ENCODE results near the gene HS3ST2.

DNA sequence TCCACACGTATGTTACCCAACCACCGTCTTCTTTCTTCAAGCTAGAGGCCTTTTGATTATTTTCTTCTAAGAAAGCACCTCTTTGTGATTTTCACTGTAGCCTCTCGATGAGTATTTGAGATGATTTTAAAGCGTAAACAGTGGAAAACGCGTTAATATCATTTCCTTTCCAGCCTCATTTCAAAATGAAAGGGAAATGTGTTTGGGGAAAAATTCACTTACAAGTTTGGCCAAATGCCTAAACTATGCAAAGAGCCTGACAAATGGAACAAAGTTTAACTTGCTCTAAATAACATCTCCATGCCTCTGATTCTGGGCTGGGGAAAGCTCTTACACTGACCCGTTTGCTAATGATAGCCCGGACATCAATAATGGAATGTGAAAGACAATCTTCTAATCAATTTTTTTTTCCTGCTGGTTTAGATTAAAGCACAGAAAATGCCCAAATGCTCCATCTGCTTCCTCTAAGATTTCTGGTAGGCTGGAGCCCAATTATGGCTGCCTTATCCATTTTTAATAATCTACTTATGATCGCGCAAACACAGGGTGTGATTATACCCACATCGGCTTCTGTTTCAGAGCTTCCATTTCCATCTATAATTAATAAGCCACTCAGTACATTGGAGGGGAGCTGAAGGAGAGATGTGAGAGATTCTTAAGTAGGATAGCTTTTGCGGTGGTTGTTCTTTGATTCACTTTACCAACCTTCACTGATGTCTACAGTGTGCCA, 43.5 kb downstream of the HS3ST2 start:
- TF ChIP-seq, protein P1, sequence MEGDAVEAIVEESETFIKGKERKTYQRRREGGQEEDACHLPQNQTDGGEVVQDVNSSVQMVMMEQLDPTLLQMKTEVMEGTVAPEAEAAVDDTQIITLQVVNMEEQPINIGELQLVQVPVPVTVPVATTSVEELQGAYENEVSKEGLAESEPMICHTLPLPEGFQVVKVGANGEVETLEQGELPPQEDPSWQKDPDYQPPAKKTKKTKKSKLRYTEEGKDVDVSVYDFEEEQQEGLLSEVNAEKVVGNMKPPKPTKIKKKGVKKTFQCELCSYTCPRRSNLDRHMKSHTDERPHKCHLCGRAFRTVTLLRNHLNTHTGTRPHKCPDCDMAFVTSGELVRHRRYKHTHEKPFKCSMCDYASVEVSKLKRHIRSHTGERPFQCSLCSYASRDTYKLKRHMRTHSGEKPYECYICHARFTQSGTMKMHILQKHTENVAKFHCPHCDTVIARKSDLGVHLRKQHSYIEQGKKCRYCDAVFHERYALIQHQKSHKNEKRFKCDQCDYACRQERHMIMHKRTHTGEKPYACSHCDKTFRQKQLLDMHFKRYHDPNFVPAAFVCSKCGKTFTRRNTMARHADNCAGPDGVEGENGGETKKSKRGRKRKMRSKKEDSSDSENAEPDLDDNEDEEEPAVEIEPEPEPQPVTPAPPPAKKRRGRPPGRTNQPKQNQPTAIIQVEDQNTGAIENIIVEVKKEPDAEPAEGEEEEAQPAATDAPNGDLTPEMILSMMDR (IDR thresholded peaks at IDR 0.05) = no peak
- TF ChIP-seq POLR2A (IDR thresholded peaks at IDR 0.05) = no peak
